Parietal lobe (tissue), 2 donors: ENCODE results near the gene ARRB1. TPM values are rescaled to one million over a fixed set of nuclear protein-coding genes. Genes with fewer than 3 reads are reported as not detected.
A peak's percentile ranks its signal among the peaks of the same experiment; 100 is the strongest.

Experiments used
- small RNA-seq: library from RNA; depleted of rRNA; stranded (forward); fragments of <200 nt; gene quantifications from one replicate; pipeline ENCODE3, GENCODE V24; 2014; ENCODE audit warnings: low replicate concordance
- total RNA-seq: library from RNA; depleted of rRNA; stranded (reverse); fragments of >200 nt; gene quantifications from one replicate; pipeline ENCODE4 v1.2.3, GENCODE V29; 2014

ARRB1 gene
- 70.4 TPM for total RNA-seq

GRCh38 chr11:75351541-75351790 lies at the start of gene ARRB1:
Gene ARRB1, minus strand, starts transcription at chr11:75351661. Its CDS starts 54 bp downstream, at chr11:75351607.

GRCh38 chr11:75399344-75400145 lies 48.1 kb upstream of the ARRB1 start, which contains the start of gene RPS3:
Gene RPS3, plus strand, starts transcription at chr11:75399518. Its CDS starts 30 bp downstream, at chr11:75399548.

GRCh38 chr11:75240311-75241035 lies 111.0 kb downstream of the ARRB1 start, which contains the start of gene TPBGL:
Gene TPBGL, plus strand, starts transcription at chr11:75240774. Its CDS starts 276 bp downstream, at chr11:75241050.

Small RNA genes within 50 kb of the gene (small RNA-seq; reads per million reads assigned to genes)
- gene MIR326 (1.3 reads per million, percentile 75 among the genes with 10 or more reads in this experiment), gene SNORD15A (not detected)

Other genes with a start within 250 kb of the ARRB1 start
- 16.9 TPM for gene SLCO2B1, start 200.6 kb downstream of the ARRB1 start, total RNA-seq
- not detected for gene TPBGL, start 110.9 kb downstream of the ARRB1 start, total RNA-seq
- 622 TPM for gene RPS3, start 47.9 kb upstream of the ARRB1 start, total RNA-seq
- 36.0 TPM for gene KLHL35, start 81.5 kb upstream of the ARRB1 start, total RNA-seq
- gene GDPD5, start 174.3 kb upstream of the ARRB1 start, total RNA-seq = 32.9 TPM
- gene SERPINH1, start 210.6 kb upstream of the ARRB1 start, total RNA-seq = 22.5 TPM